Mononuclear cell (primary cell): ENCODE results near the gene ZFAND6. TPM values are rescaled to one million over a fixed set of nuclear protein-coding genes. Genes with fewer than 3 reads are reported as not detected.
"Not testable (repeated sequence)": the region's sequence is repeated elsewhere in the genome, so short reads cannot be mapped to it uniquely, and the experiment has no call there.

Experiments
- H3K27me3 ChIP-seq: 2 replicates; pipeline ENCODE4 v1.6.0; 2011; ENCODE audit warnings: low read length, control low read depth; ENCODE audit not compliant: insufficient read depth
- H3K4me1 ChIP-seq: 2 replicates; pipeline ENCODE4 v1.5.1; 2011; ENCODE audit warnings: mild to moderate bottlenecking, low read length, control low read depth; ENCODE audit not compliant: insufficient read depth
- H3K4me3 ChIP-seq: 2 replicates; pipeline ENCODE4 v1.5.1; 2011; ENCODE audit warnings: mild to moderate bottlenecking, low read length, moderate library complexity
- H3K9me3 ChIP-seq: 2 replicates; pipeline ENCODE4 v1.5.1; 2011; ENCODE audit warnings: low read depth, mild to moderate bottlenecking, control low read depth, low read length
- total RNA-seq: library from RNA; depleted of rRNA; stranded (reverse); fragments of >200 nt; gene quantifications from one replicate; pipeline ENCODE4 v1.2.3, GENCODE V29; 2012

The ZFAND6 gene
- total RNA-seq, 1 donor, result 177 TPM

- H3K27me3 ChIP-seq, result no peaks in the 10 kb centered on the region
- no peak overlapping the region for H3K4me3 ChIP-seq
- H3K9me3 ChIP-seq, result no peaks in the 10 kb centered on the region
- H3K4me1 ChIP-seq, result peaks cover 21% of the 10 kb centered on the region
Observed at GRCh38 chr15:80070840-80071239, 11.4 kb downstream of the ZFAND6 start.

GRCh38 chr15:80071652-80072051 is 12.2 kb downstream of the ZFAND6 start:
- Histone ChIP-seq H3K9me3 (no peaks in the 10 kb centered on the region), H3K27me3 (no peaks in the 10 kb centered on the region), H3K4me3 (no peak overlapping the region), H3K4me1 (peaks cover 18% of the 10 kb centered on the region)

DNA sequence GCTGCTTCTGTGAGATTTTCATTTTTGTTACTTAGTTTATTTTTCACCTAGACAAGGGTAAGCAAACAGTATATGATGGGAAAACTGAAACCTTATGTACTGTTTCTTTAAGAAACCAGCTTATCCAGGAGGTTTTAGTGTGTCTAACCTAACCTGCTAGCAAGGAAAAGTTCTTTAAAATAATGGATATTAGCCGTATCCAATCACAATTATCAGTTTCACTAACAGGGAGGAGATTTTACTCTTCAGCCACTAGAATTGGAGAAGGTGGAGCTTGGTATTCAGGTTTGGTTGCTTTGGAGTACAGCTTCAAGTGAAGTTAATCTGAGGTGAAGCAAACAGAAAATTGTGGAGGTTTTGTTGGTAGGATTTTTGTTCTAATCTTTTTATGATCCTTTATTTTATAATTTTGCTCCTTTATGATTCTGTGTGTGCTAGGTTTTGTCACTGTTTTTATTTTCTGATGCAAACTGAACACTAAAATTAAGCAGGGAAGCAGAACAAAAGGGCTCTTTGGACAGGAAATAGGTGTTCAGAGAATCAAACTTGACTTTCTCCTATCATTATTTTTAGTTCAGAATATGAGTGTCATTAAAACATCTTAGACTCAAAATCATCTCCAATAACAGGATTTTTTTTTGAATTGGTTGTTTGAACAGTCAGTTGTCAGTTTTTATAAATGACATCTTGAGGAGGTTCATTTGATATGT is 13.0 kb downstream of the ZFAND6 start:
- Histone ChIP-seq H3K27me3 (no peaks in the 10 kb centered on the region), H3K4me1 (peaks cover 16% of the 10 kb centered on the region), H3K4me3 (no peak overlapping the region), H3K9me3 (no peaks in the 10 kb centered on the region)

DNA sequence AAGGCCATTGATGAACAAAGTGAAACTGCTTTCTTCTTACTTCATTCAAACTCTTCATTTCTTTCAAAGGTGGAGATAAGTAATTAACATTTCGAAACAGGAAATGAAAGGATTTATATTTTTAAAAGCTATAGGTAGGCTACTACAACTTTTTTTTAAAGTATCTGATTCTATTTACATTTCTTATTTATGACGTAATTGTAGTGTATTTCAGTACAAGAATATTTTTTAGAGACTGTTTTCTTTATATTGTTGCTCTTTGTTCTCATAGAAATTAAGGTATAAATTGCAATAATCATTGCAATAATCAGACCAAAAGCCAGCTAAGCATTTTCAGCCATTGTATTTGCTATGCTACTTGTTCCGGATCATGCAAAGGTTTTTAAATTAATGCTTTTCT is 13.7 kb downstream of the ZFAND6 start:
- Histone ChIP-seq H3K4me1 (peaks cover 13% of the 10 kb centered on the region), H3K27me3 (no peaks in the 10 kb centered on the region), H3K4me3 (no peak overlapping the region), H3K9me3 (no peaks in the 10 kb centered on the region)

GRCh38 chr15:80076321-80077318 is 17.1 kb downstream of the ZFAND6 start:
- Histone ChIP-seq H3K9me3 (no peaks in the 10 kb centered on the region), H3K4me3 (no peak overlapping the region), H3K4me1 (peaks cover 18% of the 10 kb centered on the region), H3K27me3 (no peaks in the 10 kb centered on the region)

DNA sequence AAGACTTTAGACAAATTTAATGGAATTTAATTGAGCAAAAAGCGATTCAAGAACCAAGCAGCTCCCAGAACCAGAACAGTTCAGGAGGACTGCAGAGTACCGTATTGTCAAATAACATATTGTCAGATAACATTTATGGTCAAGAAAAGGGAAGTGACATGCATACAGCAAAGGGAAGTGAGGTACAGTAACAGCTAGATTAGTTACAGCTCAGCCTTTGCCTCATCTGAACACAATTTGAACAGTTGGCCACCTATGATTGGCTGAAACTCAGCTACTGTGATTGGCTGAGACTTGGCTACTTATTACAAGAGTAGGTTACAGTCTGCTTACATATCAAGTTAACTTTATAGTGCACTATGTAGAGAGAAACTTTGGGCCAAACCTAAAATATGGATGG is 21.9 kb downstream of the ZFAND6 start:
- no peak overlapping the region for H3K4me3 ChIP-seq

GRCh38 chr15:80087104-80087503 is 27.6 kb downstream of the ZFAND6 start:
- H3K4me3 ChIP-seq, result no peak overlapping the region
- no peaks in the 10 kb centered on the region for H3K9me3 ChIP-seq
- H3K4me1 ChIP-seq, result peaks cover 9% of the 10 kb centered on the region
- no peaks in the 10 kb centered on the region for H3K27me3 ChIP-seq

More for the DNA sequence above, 21.9 kb downstream of the ZFAND6 start:
- no peaks in the 10 kb centered on the region for H3K9me3 ChIP-seq
- H3K4me1 ChIP-seq, result peaks cover 23% of the 10 kb centered on the region
- no peaks in the 10 kb centered on the region for H3K27me3 ChIP-seq

- H3K4me1 ChIP-seq, result peaks cover 3% of the 10 kb centered on the region
- no peaks in the 10 kb centered on the region for H3K9me3 ChIP-seq
- no peaks in the 10 kb centered on the region for H3K27me3 ChIP-seq
- H3K4me3 ChIP-seq, result no peak overlapping the region
Observed at GRCh38 chr15:80090041-80090440, 30.6 kb downstream of the ZFAND6 start.

DNA sequence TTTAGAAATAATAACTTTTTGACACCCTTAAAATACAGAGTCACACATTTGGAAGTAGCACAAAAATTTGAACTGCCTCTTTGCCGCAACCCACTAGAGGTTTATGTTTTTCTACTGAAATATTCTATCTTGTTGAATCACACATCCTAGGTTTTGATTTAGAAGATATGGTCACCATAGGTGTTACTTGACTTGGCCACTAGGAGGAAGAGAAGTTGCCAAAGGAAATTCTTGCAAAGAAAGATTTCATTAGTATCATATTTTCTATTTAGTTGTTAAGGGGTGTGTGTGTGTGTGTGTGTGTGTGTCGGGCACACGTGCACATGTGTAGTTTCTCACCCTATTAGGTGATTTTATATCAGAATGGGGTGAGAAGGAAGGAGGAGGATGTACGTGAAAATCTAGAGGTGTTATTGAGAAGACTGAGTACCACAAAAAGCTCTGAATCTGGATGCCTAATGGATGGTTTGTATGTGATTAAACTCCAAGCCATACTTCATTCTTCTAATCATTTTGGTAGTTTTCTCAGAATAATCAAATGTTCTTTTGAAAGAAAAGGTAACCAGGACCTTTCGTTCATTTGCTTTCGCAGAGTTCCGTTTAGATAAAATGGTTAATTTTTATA is 31.5 kb downstream of the ZFAND6 start:
- H3K9me3 ChIP-seq, result no peaks in the 10 kb centered on the region
- H3K4me1 ChIP-seq, result peaks cover 3% of the 10 kb centered on the region
- H3K4me3 ChIP-seq, result no peak overlapping the region
- no peaks in the 10 kb centered on the region for H3K27me3 ChIP-seq

DNA sequence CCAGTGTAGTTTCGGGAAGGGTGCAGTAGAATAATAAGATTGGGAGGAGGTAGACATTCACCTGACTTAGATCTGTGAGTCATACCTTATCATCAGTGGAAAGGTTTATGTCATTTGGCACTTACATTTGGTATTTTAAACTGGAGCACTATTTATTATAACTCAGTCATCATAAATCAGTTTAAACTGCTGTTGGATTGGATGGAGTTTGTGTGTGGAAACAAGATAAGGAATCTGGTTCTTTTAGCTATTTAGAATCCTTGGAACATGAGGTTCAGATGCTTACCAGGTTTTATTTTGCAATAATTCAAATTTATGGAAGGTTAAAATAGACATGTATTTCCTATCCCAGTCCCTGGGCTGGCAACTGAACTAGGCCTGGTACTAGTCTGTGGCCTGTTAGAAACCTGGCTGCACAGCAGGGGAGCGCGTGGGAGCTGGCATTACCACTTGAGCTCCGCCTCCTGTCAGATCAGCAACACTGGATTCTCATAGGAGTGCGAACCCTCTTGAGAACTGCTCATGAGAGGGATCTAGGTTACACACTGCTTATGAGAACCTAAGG is 34.5 kb downstream of the ZFAND6 start:
- H3K9me3 ChIP-seq, result no peaks in the 10 kb centered on the region
- no peaks in the 10 kb centered on the region for H3K27me3 ChIP-seq
- no peak overlapping the region for H3K4me3 ChIP-seq
- peaks cover 3% of the 10 kb centered on the region for H3K4me1 ChIP-seq

- H3K4me1 ChIP-seq, result peaks cover 3% of the 10 kb centered on the region
- H3K27me3 ChIP-seq, result no peaks in the 10 kb centered on the region
- H3K4me3 ChIP-seq, result no peak overlapping the region
- no peaks in the 10 kb centered on the region for H3K9me3 ChIP-seq
Observed at GRCh38 chr15:80095511-80095910, 36.0 kb downstream of the ZFAND6 start.

GRCh38 chr15:80095969-80096368 is 36.5 kb downstream of the ZFAND6 start:
- Histone ChIP-seq H3K4me3 (no peak overlapping the region), H3K9me3 (no peaks in the 10 kb centered on the region), H3K4me1 (peaks cover 3% of the 10 kb centered on the region), H3K27me3 (no peaks in the 10 kb centered on the region)

- H3K4me1 ChIP-seq, result peaks cover 3% of the 10 kb centered on the region
- H3K9me3 ChIP-seq, result no peaks in the 10 kb centered on the region
- H3K27me3 ChIP-seq, result no peaks in the 10 kb centered on the region
- no peak overlapping the region for H3K4me3 ChIP-seq
Observed at GRCh38 chr15:80098341-80098740, 38.9 kb downstream of the ZFAND6 start.

DNA sequence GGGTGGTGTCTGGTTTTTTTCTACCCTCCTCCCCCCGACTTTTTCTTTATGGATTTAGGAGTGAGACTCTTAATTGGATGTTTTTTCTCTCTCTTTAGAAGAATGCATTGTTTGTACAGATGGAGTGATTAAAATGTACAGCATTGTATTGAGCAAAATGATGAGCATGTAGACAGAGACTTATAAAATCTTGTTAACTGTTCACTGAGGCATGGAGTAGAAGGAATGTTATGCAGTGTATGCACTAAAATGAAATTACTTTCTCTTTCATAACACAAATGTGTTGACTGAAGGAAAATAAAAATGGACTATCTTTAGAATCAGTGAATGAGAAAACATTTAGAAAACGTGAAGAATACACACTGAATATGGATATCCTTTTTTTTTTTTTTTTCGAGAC is 39.8 kb downstream of the ZFAND6 start:
- H3K27me3 ChIP-seq, result no peaks in the 10 kb centered on the region

GRCh38 chr15:80099662-80100061 is 40.2 kb downstream of the ZFAND6 start:
- H3K4me1 ChIP-seq, H3K4me3 ChIP-seq, H3K9me3 ChIP-seq, H3K27me3 ChIP-seq: not testable (repeated sequence)

More for the DNA sequence above, 39.8 kb downstream of the ZFAND6 start:
- no peak overlapping the region for H3K4me3 ChIP-seq
- peaks cover 3% of the 10 kb centered on the region for H3K4me1 ChIP-seq
- no peaks in the 10 kb centered on the region for H3K9me3 ChIP-seq
